ENCODE measurements around the gene YOD1. TPM values are rescaled to one million over a fixed set of nuclear protein-coding genes. Genes with fewer than 3 reads are reported as not detected.
A peak's percentile ranks its signal among the peaks of the same experiment; 100 is the strongest.

YOD1 gene
- total RNA-seq, 3 donors from 2014 or later: 5.8 to 7.8 (median 7.8) TPM

- Histone ChIP-seq H3K4me3 (peak within 1 kb of the TSS; percentile 47), H3K9me3 (no peaks in the 10 kb centered on the region), H3K36me3 (ENCODE audit: low read depth) (no peaks in the 10 kb centered on the region), H3K4me1 (ENCODE audit: low read depth) (peaks cover 32% of the 10 kb centered on the region)
- intact Hi-C loops (cut with DNase I, micrococcal nuclease): no loop called here
- DNase-seq: peak; percentile 99 to 100 (median 99)
- ATAC-seq: peak; percentile 88
- peak; percentile 1 for TF ChIP-seq CTCF (IDR thresholded peaks at IDR 0.05)
Measured at GRCh38 chr1:207052911-207053769, 2.1 kb upstream of the YOD1 start, which contains the start of gene PFKFB2. Gene PFKFB2, plus strand, starts transcription at chr1:207053275. Its CDS starts 1,443 bp downstream, at chr1:207054718.

GRCh38 chr1:207050480-207051190, 373 bp downstream of the YOD1 start:
- DNase-seq (peak; percentile 94 to 95 (median 94)), ATAC-seq (peak; percentile 65)
- Histone ChIP-seq H3K9me3 (no peaks in the 10 kb centered on the region), H3K4me3 (peak overlapping the region; percentile 92), H3K36me3 (ENCODE audit: low read depth) (no peaks in the 10 kb centered on the region), H3K4me1 (ENCODE audit: low read depth) (peaks cover 39% of the 10 kb centered on the region)
- no peak for TF ChIP-seq CTCF (IDR thresholded peaks at IDR 0.05)
- intact Hi-C loops (cut with DNase I, micrococcal nuclease): no loop called here

GRCh38 chr1:207049974-207050391, 1.0 kb downstream of the YOD1 start:
- Histone ChIP-seq H3K4me1 (ENCODE audit: low read depth) (peaks cover 39% of the 10 kb centered on the region), H3K36me3 (ENCODE audit: low read depth) (no peaks in the 10 kb centered on the region), H3K4me3 (peak overlapping the region; percentile 92), H3K9me3 (no peaks in the 10 kb centered on the region)
- TF ChIP-seq CTCF (IDR thresholded peaks at IDR 0.05): peak; percentile 62
- intact Hi-C loops (cut with DNase I, micrococcal nuclease): no loop called here
- peak in 1 of 3 donors; percentile 89 for DNase-seq
- ATAC-seq: peak; percentile 25

- no peak for TF ChIP-seq CTCF (IDR thresholded peaks at IDR 0.05)
- Histone ChIP-seq H3K4me3 (no peak overlapping the region), H3K36me3 (ENCODE audit: low read depth) (no peaks in the 10 kb centered on the region), H3K4me1 (ENCODE audit: low read depth) (peaks cover 39% of the 10 kb centered on the region), H3K9me3 (no peaks in the 10 kb centered on the region)
- no peak for ATAC-seq
- intact Hi-C loops (cut with DNase I, micrococcal nuclease): no loop called here
- no peak for DNase-seq
Measured at GRCh38 chr1:207049514-207049913, 1.5 kb downstream of the YOD1 start.

GRCh38 chr1:207049054-207049453, 2.0 kb downstream of the YOD1 start:
- H3K9me3 ChIP-seq: no peaks in the 10 kb centered on the region
- ATAC-seq (no peak), DNase-seq (no peak)
- intact Hi-C loops (cut with DNase I, micrococcal nuclease): no loop called here
- no peaks in the 10 kb centered on the region for H3K36me3 ChIP-seq (ENCODE audit: low read depth)
- H3K4me3 ChIP-seq: no peak overlapping the region
- no peak for TF ChIP-seq CTCF (IDR thresholded peaks at IDR 0.05)
- peaks cover 39% of the 10 kb centered on the region for H3K4me1 ChIP-seq (ENCODE audit: low read depth)

Data from mucosa of descending colon (tissue), 3 donors.